ENCODE measurements around the gene KIF5C.

DNA sequence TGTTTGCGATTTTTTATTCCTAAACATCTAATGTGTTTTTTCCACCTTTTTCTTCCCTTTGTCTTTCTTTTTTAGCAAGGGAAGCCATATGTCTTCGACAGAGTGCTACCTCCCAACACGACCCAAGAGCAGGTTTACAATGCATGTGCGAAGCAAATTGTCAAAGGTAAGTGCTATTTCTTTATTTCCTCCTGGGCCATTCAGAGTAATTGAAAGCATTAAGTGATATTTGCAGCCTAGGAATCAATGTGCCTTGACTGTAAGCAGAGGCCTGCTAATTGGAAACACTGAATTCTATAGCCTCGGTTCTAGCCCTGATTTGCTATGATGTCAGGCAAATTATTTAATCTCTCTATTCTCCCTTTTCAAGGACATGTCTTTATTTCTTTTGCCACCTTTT, 47.0 kb downstream of the KIF5C start:
- TF ChIP-seq GABPA (IDR thresholded peaks at IDR 0.05 in 1 of 2, conservative IDR thresholded peaks at IDR 0.05 in 1 of 2), result no peak
- TF ChIP-seq, protein P1, sequence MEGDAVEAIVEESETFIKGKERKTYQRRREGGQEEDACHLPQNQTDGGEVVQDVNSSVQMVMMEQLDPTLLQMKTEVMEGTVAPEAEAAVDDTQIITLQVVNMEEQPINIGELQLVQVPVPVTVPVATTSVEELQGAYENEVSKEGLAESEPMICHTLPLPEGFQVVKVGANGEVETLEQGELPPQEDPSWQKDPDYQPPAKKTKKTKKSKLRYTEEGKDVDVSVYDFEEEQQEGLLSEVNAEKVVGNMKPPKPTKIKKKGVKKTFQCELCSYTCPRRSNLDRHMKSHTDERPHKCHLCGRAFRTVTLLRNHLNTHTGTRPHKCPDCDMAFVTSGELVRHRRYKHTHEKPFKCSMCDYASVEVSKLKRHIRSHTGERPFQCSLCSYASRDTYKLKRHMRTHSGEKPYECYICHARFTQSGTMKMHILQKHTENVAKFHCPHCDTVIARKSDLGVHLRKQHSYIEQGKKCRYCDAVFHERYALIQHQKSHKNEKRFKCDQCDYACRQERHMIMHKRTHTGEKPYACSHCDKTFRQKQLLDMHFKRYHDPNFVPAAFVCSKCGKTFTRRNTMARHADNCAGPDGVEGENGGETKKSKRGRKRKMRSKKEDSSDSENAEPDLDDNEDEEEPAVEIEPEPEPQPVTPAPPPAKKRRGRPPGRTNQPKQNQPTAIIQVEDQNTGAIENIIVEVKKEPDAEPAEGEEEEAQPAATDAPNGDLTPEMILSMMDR (IDR thresholded peaks at IDR 0.05; ENCODE audit: low read depth, low read length, missing input control), result no peak
- TF ChIP-seq, protein P2, sequence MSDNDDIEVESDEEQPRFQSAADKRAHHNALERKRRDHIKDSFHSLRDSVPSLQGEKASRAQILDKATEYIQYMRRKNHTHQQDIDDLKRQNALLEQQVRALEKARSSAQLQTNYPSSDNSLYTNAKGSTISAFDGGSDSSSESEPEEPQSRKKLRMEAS (IDR thresholded peaks at IDR 0.05), result no peak
- TF ChIP-seq, protein P3, sequence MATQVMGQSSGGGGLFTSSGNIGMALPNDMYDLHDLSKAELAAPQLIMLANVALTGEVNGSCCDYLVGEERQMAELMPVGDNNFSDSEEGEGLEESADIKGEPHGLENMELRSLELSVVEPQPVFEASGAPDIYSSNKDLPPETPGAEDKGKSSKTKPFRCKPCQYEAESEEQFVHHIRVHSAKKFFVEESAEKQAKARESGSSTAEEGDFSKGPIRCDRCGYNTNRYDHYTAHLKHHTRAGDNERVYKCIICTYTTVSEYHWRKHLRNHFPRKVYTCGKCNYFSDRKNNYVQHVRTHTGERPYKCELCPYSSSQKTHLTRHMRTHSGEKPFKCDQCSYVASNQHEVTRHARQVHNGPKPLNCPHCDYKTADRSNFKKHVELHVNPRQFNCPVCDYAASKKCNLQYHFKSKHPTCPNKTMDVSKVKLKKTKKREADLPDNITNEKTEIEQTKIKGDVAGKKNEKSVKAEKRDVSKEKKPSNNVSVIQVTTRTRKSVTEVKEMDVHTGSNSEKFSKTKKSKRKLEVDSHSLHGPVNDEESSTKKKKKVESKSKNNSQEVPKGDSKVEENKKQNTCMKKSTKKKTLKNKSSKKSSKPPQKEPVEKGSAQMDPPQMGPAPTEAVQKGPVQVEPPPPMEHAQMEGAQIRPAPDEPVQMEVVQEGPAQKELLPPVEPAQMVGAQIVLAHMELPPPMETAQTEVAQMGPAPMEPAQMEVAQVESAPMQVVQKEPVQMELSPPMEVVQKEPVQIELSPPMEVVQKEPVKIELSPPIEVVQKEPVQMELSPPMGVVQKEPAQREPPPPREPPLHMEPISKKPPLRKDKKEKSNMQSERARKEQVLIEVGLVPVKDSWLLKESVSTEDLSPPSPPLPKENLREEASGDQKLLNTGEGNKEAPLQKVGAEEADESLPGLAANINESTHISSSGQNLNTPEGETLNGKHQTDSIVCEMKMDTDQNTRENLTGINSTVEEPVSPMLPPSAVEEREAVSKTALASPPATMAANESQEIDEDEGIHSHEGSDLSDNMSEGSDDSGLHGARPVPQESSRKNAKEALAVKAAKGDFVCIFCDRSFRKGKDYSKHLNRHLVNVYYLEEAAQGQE (IDR thresholded peaks at IDR 0.05), result no peak
- no peak for TF ChIP-seq TAF1 (conservative IDR thresholded peaks at IDR 0.05)
